Measurements from ENCODE around the gene SNRPN. TPM values are rescaled to one million over a fixed set of nuclear protein-coding genes. Genes with fewer than 3 reads are reported as not detected.
A peak's percentile ranks its signal among the peaks of the same experiment; 100 is the strongest.
"Not testable (repeated sequence)": the region's sequence is repeated elsewhere in the genome, so short reads cannot be mapped to it uniquely, and the experiment has no call there.

Gene SNRPN
- 408 TPM for total RNA-seq
- long read RNA-seq, transcript SNRPN-202 (10 exons, 1,528 nt), result major isoform, 230 of 303 reads
- long read RNA-seq, transcript SNRPN-203 (12 exons, 1,605 nt), result minor isoform, 9 of 303 reads
- long read RNA-seq, transcript SNRPN-201 (10 exons, 1,304 nt), result minor isoform, 7 of 303 reads
- long read RNA-seq, partial matches to known transcripts, result 18 of 303 reads
- long read RNA-seq, other reads (novel, unspliced or antisense), result 37 of 303 reads

GRCh38 chr15:24954783-24955530 lies at the start of gene SNRPN, which contains the start of gene SNURF:
TSS of gene SNRPN (plus strand) at chr15:24954987. CDS start at chr15:24974454, 19,467 bp downstream.
TSS of gene SNURF (plus strand) at chr15:24954987. CDS start at chr15:24955049, 62 bp downstream.
- ATAC-seq (peak; percentile 77), DNase-seq (ENCODE audit: missing footprints) (peak; percentile 90)
- intact Hi-C loops (cut with DNase I), result loop anchor here (5.0 kb wide), 1 partner anchor 98 kb away; no protein-coding TSS in a partner anchor

GRCh38 chr15:24916305-24917009 lies 38.3 kb upstream of the SNRPN start:
- no peak for ATAC-seq
- intact Hi-C loops (cut with DNase I), result no loop called here
- no peak for DNase-seq (ENCODE audit: missing footprints)

- DNase-seq (ENCODE audit: missing footprints) (no peak), ATAC-seq (no peak)
- intact Hi-C loops (cut with DNase I), result no loop called here
Observed at GRCh38 chr15:24917431-24917830, 37.4 kb upstream of the SNRPN start.

- intact Hi-C loops (cut with DNase I), result no loop called here
- ATAC-seq (no peak), DNase-seq (ENCODE audit: missing footprints) (no peak)
Observed at GRCh38 chr15:24919446-24919845, 35.3 kb upstream of the SNRPN start.

GRCh38 chr15:24922781-24923180 lies 32.0 kb upstream of the SNRPN start:
- ATAC-seq; intact Hi-C loops (cut with DNase I); DNase-seq (ENCODE audit: missing footprints): not testable (repeated sequence)

GRCh38 chr15:24924153-24924552 lies 30.6 kb upstream of the SNRPN start:
- no peak for ATAC-seq
- DNase-seq (ENCODE audit: missing footprints), result no peak
- intact Hi-C loops (cut with DNase I), result no loop called here

- DNase-seq (ENCODE audit: missing footprints) (no peak), ATAC-seq (no peak)
- intact Hi-C loops (cut with DNase I), result no loop called here
Observed at GRCh38 chr15:24924621-24925020, 30.2 kb upstream of the SNRPN start.

- DNase-seq (ENCODE audit: missing footprints); ATAC-seq; intact Hi-C loops (cut with DNase I): not testable (repeated sequence)
Observed at GRCh38 chr15:24931874-24932732, 22.7 kb upstream of the SNRPN start.

- ATAC-seq, result peak; percentile 56
- intact Hi-C loops (cut with DNase I), result no loop called here
- no peak for DNase-seq (ENCODE audit: missing footprints)
Observed at GRCh38 chr15:24933716-24934115, 21.1 kb upstream of the SNRPN start.

GRCh38 chr15:24938224-24938623 lies 16.6 kb upstream of the SNRPN start:
- ATAC-seq; intact Hi-C loops (cut with DNase I); DNase-seq (ENCODE audit: missing footprints): not testable (repeated sequence)

- DNase-seq (ENCODE audit: missing footprints) (no peak), ATAC-seq (no peak)
- intact Hi-C loops (cut with DNase I), result no loop called here
Observed at GRCh38 chr15:24940236-24940635, 14.6 kb upstream of the SNRPN start.

GRCh38 chr15:24943361-24943760 lies 11.4 kb upstream of the SNRPN start:
- ATAC-seq, result no peak
- no peak for DNase-seq (ENCODE audit: missing footprints)
- intact Hi-C loops (cut with DNase I), result no loop called here

GRCh38 chr15:24944954-24945353 lies 9.8 kb upstream of the SNRPN start:
- DNase-seq (ENCODE audit: missing footprints), result no peak
- no peak for ATAC-seq
- intact Hi-C loops (cut with DNase I), result loop anchor here (5.0 kb wide), 1 partner anchor 43 kb away; no protein-coding TSS in a partner anchor

GRCh38 chr15:24945711-24946110 lies 9.1 kb upstream of the SNRPN start:
- DNase-seq (ENCODE audit: missing footprints) (no peak), ATAC-seq (no peak)
- intact Hi-C loops (cut with DNase I), result loop anchor here (5.0 kb wide), 1 partner anchor 43 kb away; no protein-coding TSS in a partner anchor

GRCh38 chr15:24948495-24948894 lies 6.3 kb upstream of the SNRPN start:
- no peak for DNase-seq (ENCODE audit: missing footprints)
- no peak for ATAC-seq
- intact Hi-C loops (cut with DNase I), result loop anchor here (5.0 kb wide), 1 partner anchor 46 kb away; no protein-coding TSS in a partner anchor

- ATAC-seq (peak; percentile 27), DNase-seq (ENCODE audit: missing footprints) (peak; percentile 71)
- intact Hi-C loops (cut with DNase I), result loop anchor here (5.0 kb wide), 1 partner anchor 98 kb away; no protein-coding TSS in a partner anchor
Observed at GRCh38 chr15:24955531-24955921, 739 bp downstream of the SNRPN start.

GRCh38 chr15:24956111-24956838 lies 1.5 kb downstream of the SNRPN start:
- ATAC-seq (peak; percentile 85), DNase-seq (ENCODE audit: missing footprints) (peak; percentile 86)
- intact Hi-C loops (cut with DNase I), result loop anchor here (5.0 kb wide), 1 partner anchor 99 kb away; no protein-coding TSS in a partner anchor

- intact Hi-C loops (cut with DNase I), result loop anchor here (5.0 kb wide), 1 partner anchor 100 kb away; no protein-coding TSS in a partner anchor
- no peak for ATAC-seq
Observed at GRCh38 chr15:24957691-24958090, 2.9 kb downstream of the SNRPN start.

More at GRCh38 chr15:24957691-24958090, 2.9 kb downstream of the SNRPN start:
- no peak for DNase-seq (ENCODE audit: missing footprints)
